ENCODE results near the gene GALNT11. TPM values are rescaled to one million over a fixed set of nuclear protein-coding genes. Genes with fewer than 3 reads are reported as not detected.

GALNT11 gene
- total RNA-seq, 4 donors from 2014 or later: 59.5 to 87.6 (median 74.9) TPM

GRCh38 chr7:152000191-152000590, 25.3 kb upstream of the GALNT11 start:
- intact Hi-C loops (cut with DNase I): no loop called here
- Histone ChIP-seq H3K27me3 (no peaks in the 10 kb centered on the region), H3K27ac (no peak overlapping the region), H3K4me3 (replicated peaks in 1 of 3) (no peak overlapping the region), H3K36me3 (no peaks in the 10 kb centered on the region), H3K9me3 (no peaks in the 10 kb centered on the region), H3K4me1 (no peaks in the 10 kb centered on the region)
- no peak for DNase-seq
- whole genome bisulfite sequencing, 2 donors: 90 to 100% methylated on average over 1 of the region's 1 CpG
- no peak for TF ChIP-seq POLR2A (IDR thresholded peaks at IDR 0.05)
- TF ChIP-seq CTCF (IDR thresholded peaks at IDR 0.05): no peak

- no peak overlapping the region for H3K4me3 ChIP-seq (replicated peaks in 1 of 3)
- 71 to 78% methylated on average over 6 of the region's 6 CpGs for WGBS, 2 donors
- intact Hi-C loops (cut with DNase I): no loop called here
- no peak for DNase-seq
- TF ChIP-seq POLR2A (IDR thresholded peaks at IDR 0.05) (no peak), CTCF (IDR thresholded peaks at IDR 0.05) (no peak)
- H3K27ac ChIP-seq: no peak overlapping the region
- H3K9me3 ChIP-seq: no peaks in the 10 kb centered on the region
- H3K4me1 ChIP-seq: no peaks in the 10 kb centered on the region
- no peaks in the 10 kb centered on the region for H3K27me3 ChIP-seq
- H3K36me3 ChIP-seq: no peaks in the 10 kb centered on the region
Observed at GRCh38 chr7:152006336-152006735, 19.1 kb upstream of the GALNT11 start.

GRCh38 chr7:152011860-152012259, 13.6 kb upstream of the GALNT11 start:
- Histone ChIP-seq H3K27ac (no peak overlapping the region), H3K4me1 (no peaks in the 10 kb centered on the region), H3K36me3 (no peaks in the 10 kb centered on the region), H3K27me3 (no peaks in the 10 kb centered on the region), H3K4me3 (replicated peaks in 1 of 3) (no peak overlapping the region), H3K9me3 (no peaks in the 10 kb centered on the region)
- intact Hi-C loops (cut with DNase I): no loop called here
- TF ChIP-seq CTCF (IDR thresholded peaks at IDR 0.05) (no peak), POLR2A (IDR thresholded peaks at IDR 0.05) (no peak)
- WGBS, 2 donors: 67 to 80% methylated on average over 3 of the region's 3 CpGs
- DNase-seq: no peak

GRCh38 chr7:152013230-152013629, 12.2 kb upstream of the GALNT11 start:
- no peaks in the 10 kb centered on the region for H3K4me1 ChIP-seq
- no peaks in the 10 kb centered on the region for H3K9me3 ChIP-seq
- no peaks in the 10 kb centered on the region for H3K27me3 ChIP-seq
- no peak for DNase-seq
- WGBS, 2 donors: 95% methylated on average over 3 of the region's 3 CpGs
- intact Hi-C loops (cut with DNase I): no loop called here
- H3K36me3 ChIP-seq: no peaks in the 10 kb centered on the region
- no peak overlapping the region for H3K4me3 ChIP-seq (replicated peaks in 1 of 3)
- H3K27ac ChIP-seq: no peak overlapping the region
- TF ChIP-seq CTCF (IDR thresholded peaks at IDR 0.05) (no peak), POLR2A (IDR thresholded peaks at IDR 0.05) (no peak)

GRCh38 chr7:152013974-152014373, 11.5 kb upstream of the GALNT11 start:
- no peak overlapping the region for H3K4me3 ChIP-seq (replicated peaks in 1 of 3)
- no peaks in the 10 kb centered on the region for H3K4me1 ChIP-seq
- no peaks in the 10 kb centered on the region for H3K9me3 ChIP-seq
- H3K36me3 ChIP-seq: no peaks in the 10 kb centered on the region
- DNase-seq: no peak
- no peak overlapping the region for H3K27ac ChIP-seq
- 92 to 98% methylated on average over 4 of the region's 4 CpGs for WGBS, 2 donors
- TF ChIP-seq CTCF (IDR thresholded peaks at IDR 0.05) (no peak), POLR2A (IDR thresholded peaks at IDR 0.05) (no peak)
- intact Hi-C loops (cut with DNase I): no loop called here
- H3K27me3 ChIP-seq: no peaks in the 10 kb centered on the region

All from thyroid gland (tissue), 4 donors.